GM21367 (cell line): ENCODE results near the gene BNIP5.

Experiments used
- ATAC-seq: cut with Tn5 transposase; IDR thresholded peaks from one replicate; pipeline ENCODE4 v1.9.1; 2021; ENCODE audit not compliant: unreplicated experiment

The BNIP5 gene

GRCh38 chr6:36326356-36326995, 10.2 kb downstream of the BNIP5 start:
- no peak for ATAC-seq

GRCh38 chr6:36324715-36325114, 12.0 kb downstream of the BNIP5 start:
- no peak for ATAC-seq

DNA sequence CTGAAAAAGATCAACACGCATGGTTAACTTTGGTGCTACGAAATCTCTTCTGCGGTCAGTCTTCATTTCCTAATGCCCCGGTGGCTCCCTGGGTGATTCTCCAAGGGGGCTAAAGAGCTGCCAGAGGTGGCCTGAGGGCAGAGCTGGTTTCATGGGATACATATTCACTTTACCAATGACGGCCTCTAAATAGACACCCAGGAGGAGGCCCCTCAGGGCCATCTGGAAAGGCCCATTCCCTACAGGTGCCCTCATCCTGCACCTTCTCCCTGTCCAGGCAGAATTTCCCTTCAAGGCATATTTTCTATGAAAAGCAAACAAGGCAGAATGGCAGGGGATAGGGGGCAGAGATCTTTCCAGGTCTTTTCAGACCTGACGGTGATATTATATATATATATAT, 12.5 kb downstream of the BNIP5 start:
- ATAC-seq = no peak

- no peak for ATAC-seq
These were observed 13.6 kb downstream of the BNIP5 start for GRCh38 chr6:36323062-36323461.

- no peak for ATAC-seq
These were observed 14.1 kb downstream of the BNIP5 start for GRCh38 chr6:36322591-36322990.

DNA sequence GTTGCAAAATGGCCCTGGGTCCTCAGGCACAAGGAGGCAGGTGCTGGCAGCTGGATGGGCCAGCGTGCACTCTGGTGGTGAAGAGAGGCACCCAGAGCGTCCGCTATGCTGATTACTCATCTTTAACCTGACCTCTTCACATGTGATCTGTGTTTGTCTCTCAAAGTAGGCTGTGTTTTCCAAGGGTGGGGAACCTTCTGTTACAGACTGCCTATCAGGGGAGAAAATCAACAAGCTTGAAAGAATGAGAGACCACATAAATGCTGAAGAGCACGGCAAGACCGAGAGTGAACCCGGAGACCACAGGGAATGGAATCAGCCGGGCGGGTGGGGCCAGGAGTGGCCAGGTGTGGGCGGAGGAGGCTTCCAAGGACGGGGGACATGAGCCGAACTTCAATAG, 16.2 kb downstream of the BNIP5 start:
- no peak for ATAC-seq

DNA sequence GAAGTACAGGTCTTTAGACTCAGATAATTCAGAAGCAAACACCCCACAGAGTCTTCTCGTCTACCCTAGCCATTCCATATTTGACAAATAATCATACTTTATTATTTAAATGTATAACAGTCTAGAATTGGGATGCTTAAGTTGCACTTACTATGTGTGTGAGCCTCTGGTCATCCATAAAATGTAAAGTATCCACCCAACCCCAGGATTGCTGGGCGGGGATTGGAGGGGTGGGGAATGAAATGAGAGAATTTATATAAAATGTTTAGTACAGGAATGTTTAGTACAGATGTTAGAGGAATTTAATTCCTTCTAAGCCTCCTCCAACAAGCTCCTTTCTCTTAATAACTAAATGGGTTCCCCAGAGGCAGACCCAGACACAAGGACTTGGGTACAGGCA, 16.9 kb downstream of the BNIP5 start:
- no peak for ATAC-seq

DNA sequence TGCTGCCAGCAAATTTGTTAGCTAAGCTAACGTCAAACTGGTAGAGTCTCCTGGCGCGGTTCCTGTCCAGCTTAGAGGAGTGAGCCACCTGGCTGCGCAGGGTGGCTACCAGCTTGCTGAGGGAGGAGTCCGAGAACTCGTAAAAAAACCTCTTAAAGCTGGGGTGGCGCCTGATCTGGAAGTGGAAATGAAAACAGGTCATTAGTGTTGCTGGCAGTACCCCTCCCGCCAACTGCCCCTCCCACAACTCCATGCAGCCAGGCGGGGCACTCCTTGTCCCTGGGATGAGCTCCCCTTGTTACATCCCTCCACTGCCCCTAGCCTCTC, 17.3 kb downstream of the BNIP5 start:
- ATAC-seq = no peak

GRCh38 chr6:36318690-36319435, 17.8 kb downstream of the BNIP5 start:
- ATAC-seq = no peak

DNA sequence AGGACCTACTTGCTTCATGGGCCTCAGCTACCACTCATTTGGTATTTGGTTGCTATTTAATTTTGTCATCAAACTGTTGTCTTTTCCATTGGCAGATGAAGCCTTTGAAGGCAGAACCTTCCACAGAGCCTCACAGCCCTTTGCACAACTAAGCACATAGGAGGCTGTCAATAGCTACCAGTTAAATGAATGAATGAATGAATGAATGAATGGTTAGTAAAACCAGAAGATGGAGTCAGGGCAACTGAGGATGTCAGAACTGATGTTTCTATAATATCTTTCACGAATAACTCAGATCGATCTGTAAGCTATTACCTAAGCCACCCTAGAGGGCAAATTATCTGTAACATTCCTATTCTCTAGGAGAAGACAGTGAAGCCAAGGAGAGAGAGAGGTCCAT, 19.1 kb downstream of the BNIP5 start:
- ATAC-seq = no peak

DNA sequence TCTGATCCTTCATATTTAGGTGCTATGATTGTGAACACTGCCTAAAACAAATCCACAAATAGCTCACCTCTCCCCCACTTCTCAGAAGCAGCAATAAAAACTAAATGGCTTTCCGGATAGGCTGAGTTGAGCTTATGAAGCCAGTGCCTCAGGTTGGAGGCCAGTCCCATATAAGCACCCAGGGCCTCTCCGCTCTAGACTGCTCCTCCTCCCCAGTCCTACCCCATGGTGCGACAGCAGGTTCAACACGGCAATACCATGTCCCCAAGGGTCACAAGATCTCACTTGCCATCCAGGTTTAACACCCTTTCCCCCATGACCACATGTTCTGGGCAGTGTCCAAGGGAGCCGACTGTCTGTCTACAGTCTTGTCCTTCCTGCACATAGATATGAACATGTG, 20.8 kb downstream of the BNIP5 start:
- ATAC-seq = no peak

GRCh38 chr6:36314221-36315014, 22.3 kb downstream of the BNIP5 start:
- ATAC-seq = no peak

DNA sequence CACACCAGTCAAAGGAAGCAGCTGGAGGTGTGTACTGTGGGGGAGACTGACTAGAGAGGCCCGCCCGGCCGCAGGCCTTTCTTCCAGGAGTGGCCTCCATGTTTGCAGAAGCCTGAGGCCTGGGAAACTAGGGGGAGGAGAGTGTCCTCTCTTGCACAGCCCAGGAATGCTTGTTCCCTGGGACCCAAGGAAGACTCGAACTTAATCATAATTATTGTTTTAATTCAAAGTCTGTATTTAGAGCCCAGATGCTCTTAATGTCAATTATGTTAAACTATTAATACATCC, 23.1 kb downstream of the BNIP5 start:
- no peak for ATAC-seq

GRCh38 chr6:36312854-36313648, 23.6 kb downstream of the BNIP5 start:
- ATAC-seq = no peak

- no peak for ATAC-seq
These were observed 26.8 kb downstream of the BNIP5 start for GRCh38 chr6:36309900-36310299.

DNA sequence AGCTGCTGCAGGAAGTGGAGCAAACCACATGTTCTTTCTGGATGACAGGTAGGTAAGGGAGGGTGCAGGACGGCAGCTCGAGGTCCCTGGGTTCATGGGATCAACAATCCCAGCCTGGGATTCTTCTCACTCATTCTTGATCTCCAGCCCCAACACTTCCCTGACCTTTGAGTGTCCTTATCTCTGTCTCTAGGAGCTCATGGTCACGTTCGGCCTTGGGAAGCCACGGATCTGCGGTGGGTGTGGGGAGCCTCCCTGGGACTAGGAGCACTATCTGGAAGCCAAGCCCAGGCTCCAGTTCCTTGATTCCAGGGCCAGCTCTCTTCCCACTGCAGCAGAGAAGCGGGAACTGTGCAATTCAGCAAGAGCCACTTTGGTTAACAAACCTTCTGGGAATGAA, 27.5 kb downstream of the BNIP5 start:
- no peak for ATAC-seq

DNA sequence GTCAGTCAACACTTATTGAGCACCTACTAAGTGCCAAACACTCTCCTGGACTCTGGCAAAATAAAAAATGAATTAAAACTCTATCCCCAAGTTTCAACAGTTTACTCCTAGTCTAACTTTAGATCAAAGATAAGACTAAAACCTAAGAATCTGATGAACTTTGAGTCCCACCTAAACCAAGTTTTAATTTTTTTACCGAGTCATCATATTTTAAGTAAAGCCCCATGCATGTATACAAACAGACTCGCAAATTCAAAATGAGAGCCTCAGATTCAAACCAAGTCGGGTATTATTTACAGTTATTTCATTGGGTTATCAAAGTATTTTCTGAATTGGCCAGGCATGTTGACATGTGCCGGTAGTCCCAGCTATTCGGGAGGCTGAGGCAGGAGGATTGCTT, 28.2 kb downstream of the BNIP5 start:
- ATAC-seq = no peak

GRCh38 chr6:36306375-36306774, 30.3 kb downstream of the BNIP5 start:
- no peak for ATAC-seq

GRCh38 chr6:36305885-36306284, 30.8 kb downstream of the BNIP5 start:
- ATAC-seq = no peak

- ATAC-seq = peak; percentile 75
These were observed 34.3 kb downstream of the BNIP5 start for GRCh38 chr6:36302227-36302976.

GRCh38 chr6:36301781-36302180, 34.9 kb downstream of the BNIP5 start:
- no peak for ATAC-seq
